ENCODE measurements around the gene WDCP. TPM values are rescaled to one million over a fixed set of nuclear protein-coding genes. Genes with fewer than 3 reads are reported as not detected.
"Not testable (repeated sequence)": the region's sequence is repeated elsewhere in the genome, so short reads cannot be mapped to it uniquely, and the experiment has no call there.

Gene WDCP
- total RNA-seq, 1 donor from 2014 or later, result 6.8 TPM

GRCh38 chr2:24065341-24065740 is 18.1 kb upstream of the WDCP start:
- no peak for DNase-seq (ENCODE audit: low spot score)

GRCh38 chr2:24058564-24059271 is 11.5 kb upstream of the WDCP start:
- ATAC-seq (no peak), DNase-seq (ENCODE audit: low spot score) (no peak)

More at GRCh38 chr2:24065341-24065740, 18.1 kb upstream of the WDCP start:
- no peak for ATAC-seq

GRCh38 chr2:24055750-24056149 is 8.6 kb upstream of the WDCP start:
- DNase-seq (ENCODE audit: low spot score), result no peak

GRCh38 chr2:24054366-24055010 is 7.3 kb upstream of the WDCP start:
- DNase-seq (ENCODE audit: low spot score) (no peak), ATAC-seq (no peak)

More at GRCh38 chr2:24055750-24056149, 8.6 kb upstream of the WDCP start:
- no peak for ATAC-seq

GRCh38 chr2:24052951-24053350 is 5.8 kb upstream of the WDCP start:
- ATAC-seq, result no peak
- DNase-seq (ENCODE audit: low spot score), result no peak

- DNase-seq (ENCODE audit: low spot score), result no peak
- ATAC-seq, result no peak
These were observed 4.6 kb upstream of the WDCP start for GRCh38 chr2:24051833-24052232.

- peak; percentile 22 for ATAC-seq
- DNase-seq (ENCODE audit: low spot score), result peak; percentile 47
These were observed 3.1 kb upstream of the WDCP start for GRCh38 chr2:24050041-24050979.

GRCh38 chr2:24049485-24050021 is 2.4 kb upstream of the WDCP start, which contains the start of gene FKBP1B:
Gene FKBP1B (plus strand): TSS chr2:24049741. CDS start chr2:24049850, 109 bp downstream.
- DNase-seq (ENCODE audit: low spot score) (peak; percentile 58), ATAC-seq (peak; percentile 49)

- DNase-seq (ENCODE audit: low spot score), result no peak
These were observed 1.7 kb upstream of the WDCP start for GRCh38 chr2:24048769-24049484.

GRCh38 chr2:24047703-24048033 is 477 bp upstream of the WDCP start:
- ATAC-seq (no peak), DNase-seq (ENCODE audit: low spot score) (no peak)

More at GRCh38 chr2:24048769-24049484, 1.7 kb upstream of the WDCP start:
- ATAC-seq, result no peak

GRCh38 chr2:24046599-24046929 is 627 bp downstream of the WDCP start:
- ATAC-seq (no peak), DNase-seq (ENCODE audit: low spot score) (no peak)

- DNase-seq (ENCODE audit: low spot score) (no peak), ATAC-seq (peak; percentile 40)
These were observed 1.4 kb downstream of the WDCP start for GRCh38 chr2:24045511-24046508.

- ATAC-seq, result not testable (repeated sequence)
These were observed 4.1 kb downstream of the WDCP start for GRCh38 chr2:24043133-24043532.

GRCh38 chr2:24040511-24040910 is 6.7 kb downstream of the WDCP start:
- DNase-seq (ENCODE audit: low spot score) (no peak), ATAC-seq (no peak)

More at GRCh38 chr2:24043133-24043532, 4.1 kb downstream of the WDCP start:
- not testable (repeated sequence) for DNase-seq (ENCODE audit: low spot score)

- no peak for ATAC-seq
These were observed 8.2 kb downstream of the WDCP start for GRCh38 chr2:24038786-24039499.

GRCh38 chr2:24026233-24026632 is 21.0 kb downstream of the WDCP start:
- no peak for DNase-seq (ENCODE audit: low spot score)
- no peak for ATAC-seq

More at GRCh38 chr2:24038786-24039499, 8.2 kb downstream of the WDCP start:
- DNase-seq (ENCODE audit: low spot score), result no peak

GRCh38 chr2:24024996-24025663 is 22.1 kb downstream of the WDCP start:
- ATAC-seq (no peak), DNase-seq (ENCODE audit: low spot score) (no peak)

- ATAC-seq (no peak), DNase-seq (ENCODE audit: low spot score) (no peak)
These were observed 23.2 kb downstream of the WDCP start for GRCh38 chr2:24024018-24024417.
